LNCaP clone FGC (cell line): Measurements from ENCODE around the gene ERCC3.

Experiments used
- DNase-seq: peaks from one replicate; pipeline ENCODE4 v3.0.0-alpha.2; 2011; ENCODE audit warnings: low read depth
- H3K4me3 ChIP-seq: 2 replicates; pipeline ENCODE4 v1.5.1; 2011; ENCODE audit warnings: mild to moderate bottlenecking, low read depth, low read length, control low read depth
- TF ChIP-seq, protein P1 (sequence below): IDR thresholded peaks from 2 replicates; pipeline ENCODE4 v1.5.1; 2012; ENCODE audit warnings: mild to moderate bottlenecking; ENCODE audit not compliant: control insufficient read depth, insufficient read depth; ENCODE audit errors: extremely low read depth

Gene ERCC3

DNA sequence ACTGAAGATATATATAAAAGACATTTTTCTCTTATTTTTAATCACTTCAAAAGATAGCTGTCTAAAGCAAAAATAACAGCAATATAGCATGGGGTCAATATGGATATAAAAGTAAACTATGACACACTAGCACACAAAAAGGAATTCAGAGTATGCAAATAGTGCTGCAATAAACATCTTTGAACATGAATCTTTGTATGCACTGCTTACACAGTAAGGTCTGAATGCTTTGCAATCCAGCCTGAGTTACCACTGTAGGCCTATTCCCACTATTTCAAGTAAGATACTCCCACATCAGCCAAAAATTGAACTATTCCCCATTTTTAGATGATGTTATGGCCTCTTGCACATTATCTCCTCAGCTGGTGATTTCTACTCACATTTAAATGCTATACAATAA lies 27.4 kb upstream of the ERCC3 start:
- H3K4me3 ChIP-seq, result no peak overlapping the region
- TF ChIP-seq, protein P1, sequence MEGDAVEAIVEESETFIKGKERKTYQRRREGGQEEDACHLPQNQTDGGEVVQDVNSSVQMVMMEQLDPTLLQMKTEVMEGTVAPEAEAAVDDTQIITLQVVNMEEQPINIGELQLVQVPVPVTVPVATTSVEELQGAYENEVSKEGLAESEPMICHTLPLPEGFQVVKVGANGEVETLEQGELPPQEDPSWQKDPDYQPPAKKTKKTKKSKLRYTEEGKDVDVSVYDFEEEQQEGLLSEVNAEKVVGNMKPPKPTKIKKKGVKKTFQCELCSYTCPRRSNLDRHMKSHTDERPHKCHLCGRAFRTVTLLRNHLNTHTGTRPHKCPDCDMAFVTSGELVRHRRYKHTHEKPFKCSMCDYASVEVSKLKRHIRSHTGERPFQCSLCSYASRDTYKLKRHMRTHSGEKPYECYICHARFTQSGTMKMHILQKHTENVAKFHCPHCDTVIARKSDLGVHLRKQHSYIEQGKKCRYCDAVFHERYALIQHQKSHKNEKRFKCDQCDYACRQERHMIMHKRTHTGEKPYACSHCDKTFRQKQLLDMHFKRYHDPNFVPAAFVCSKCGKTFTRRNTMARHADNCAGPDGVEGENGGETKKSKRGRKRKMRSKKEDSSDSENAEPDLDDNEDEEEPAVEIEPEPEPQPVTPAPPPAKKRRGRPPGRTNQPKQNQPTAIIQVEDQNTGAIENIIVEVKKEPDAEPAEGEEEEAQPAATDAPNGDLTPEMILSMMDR, result no peak
- DNase-seq, result no peak

DNA sequence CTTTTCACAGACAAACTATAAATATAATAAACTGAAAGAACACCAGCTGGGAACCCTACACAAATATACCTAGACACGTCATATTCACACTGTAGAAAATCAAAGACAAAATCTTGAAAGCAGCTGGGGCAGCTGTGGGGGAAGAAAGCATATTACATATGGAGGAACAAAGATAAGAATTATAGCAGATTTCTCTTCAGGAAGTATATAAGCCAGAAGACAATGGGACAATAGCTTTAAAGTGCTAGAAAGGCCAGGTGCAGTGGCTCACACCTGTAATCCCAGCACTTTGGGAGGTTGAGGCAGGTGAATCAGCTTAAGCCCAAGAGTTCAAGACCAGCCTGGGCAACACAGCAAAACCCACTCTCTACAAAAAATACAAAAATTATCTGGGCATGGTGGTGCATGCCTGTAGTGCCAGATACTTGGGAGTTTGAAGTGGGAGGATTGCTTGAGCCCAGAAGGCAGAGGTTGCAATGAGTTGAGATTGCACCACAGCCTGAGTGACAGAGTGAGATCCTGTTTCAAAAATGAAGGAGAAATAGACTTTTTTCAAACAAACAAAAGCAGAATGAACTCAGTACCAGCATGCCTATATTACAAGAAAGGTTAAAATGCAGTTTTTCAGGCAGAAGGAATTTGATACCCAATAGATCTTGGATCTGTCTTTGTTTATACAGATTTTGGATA lies 26.8 kb upstream of the ERCC3 start:
- DNase-seq, result no peak
- TF ChIP-seq, protein P1, result no peak
- H3K4me3 ChIP-seq, result no peak overlapping the region

DNA sequence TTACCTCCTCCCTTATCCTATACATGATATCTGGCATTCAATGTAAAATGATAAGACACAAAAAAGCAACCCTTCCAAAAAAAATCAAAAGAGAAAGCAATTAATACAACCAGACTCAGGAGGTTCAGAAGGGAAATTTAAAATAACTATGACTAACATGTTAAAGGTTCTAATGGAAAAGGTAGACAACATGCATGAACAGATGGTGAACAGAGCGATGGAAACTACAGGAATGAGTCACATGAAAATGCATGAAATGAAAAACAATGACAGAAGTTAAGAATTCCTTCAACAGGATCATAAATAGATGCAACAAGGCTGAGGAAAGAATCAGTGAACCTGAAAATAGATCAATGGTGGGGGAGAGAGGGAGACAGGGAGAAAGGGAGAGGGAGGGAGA lies 26.1 kb upstream of the ERCC3 start:
- TF ChIP-seq, protein P1, result no peak
- DNase-seq, result no peak
- no peak overlapping the region for H3K4me3 ChIP-seq

DNA sequence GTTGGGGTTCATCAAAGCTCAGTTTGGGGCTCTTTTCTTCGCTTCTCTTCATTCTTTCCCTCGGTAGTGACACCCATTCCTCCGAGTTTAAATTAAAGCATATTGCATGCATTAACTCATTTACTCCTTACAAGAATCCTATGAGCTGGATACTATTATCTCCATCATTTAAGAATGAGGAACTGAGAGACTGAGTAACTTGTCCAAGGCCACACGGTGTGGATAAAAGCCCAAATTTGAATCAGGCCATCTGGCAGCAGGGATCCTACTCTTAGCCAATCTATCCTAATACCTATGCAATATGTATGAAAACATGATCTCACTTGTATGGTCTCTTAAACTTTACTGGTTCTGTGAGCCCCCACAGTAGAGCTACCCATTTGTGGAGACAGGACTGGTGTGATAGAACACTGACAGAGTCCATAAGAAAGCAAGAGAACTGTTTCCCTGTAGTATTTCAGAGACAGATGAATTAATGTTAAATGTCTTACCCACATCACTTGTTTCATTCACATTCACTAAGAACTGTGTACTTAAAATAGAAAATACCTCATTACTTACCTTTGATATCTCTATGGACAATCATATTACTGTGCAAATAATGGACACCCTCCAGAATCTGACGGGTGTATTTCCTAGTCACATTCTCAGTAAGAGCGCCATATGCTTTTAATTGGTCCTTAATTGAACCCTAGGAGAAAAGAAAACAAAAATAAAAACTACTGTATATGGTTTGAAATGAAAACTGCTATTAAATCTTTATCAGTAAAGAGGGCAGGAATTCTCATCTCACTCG lies 20.4 kb upstream of the ERCC3 start:
- DNase-seq, result peak; percentile 95
- TF ChIP-seq, protein P1, result no peak
- H3K4me3 ChIP-seq, result no peak overlapping the region

DNA sequence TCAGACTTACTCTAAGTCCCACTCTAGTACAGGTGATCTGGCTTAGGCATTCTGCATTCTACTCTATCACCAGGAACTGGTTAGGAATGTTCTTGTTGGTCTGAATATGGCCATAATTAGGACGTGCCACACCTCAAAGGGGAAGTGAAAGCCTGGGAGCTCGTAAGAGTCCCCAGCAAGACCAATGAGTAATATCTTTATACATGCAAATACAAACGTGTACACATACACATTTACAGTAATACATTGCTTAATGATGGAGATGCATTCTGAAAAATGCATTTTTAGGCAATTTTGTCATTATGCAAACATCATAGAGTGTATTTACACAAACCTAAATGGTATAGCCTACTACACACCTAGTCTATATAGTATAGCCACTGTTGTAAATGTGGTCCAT lies 19.5 kb upstream of the ERCC3 start:
- TF ChIP-seq, protein P1, result no peak
- no peak overlapping the region for H3K4me3 ChIP-seq
- DNase-seq, result no peak

DNA sequence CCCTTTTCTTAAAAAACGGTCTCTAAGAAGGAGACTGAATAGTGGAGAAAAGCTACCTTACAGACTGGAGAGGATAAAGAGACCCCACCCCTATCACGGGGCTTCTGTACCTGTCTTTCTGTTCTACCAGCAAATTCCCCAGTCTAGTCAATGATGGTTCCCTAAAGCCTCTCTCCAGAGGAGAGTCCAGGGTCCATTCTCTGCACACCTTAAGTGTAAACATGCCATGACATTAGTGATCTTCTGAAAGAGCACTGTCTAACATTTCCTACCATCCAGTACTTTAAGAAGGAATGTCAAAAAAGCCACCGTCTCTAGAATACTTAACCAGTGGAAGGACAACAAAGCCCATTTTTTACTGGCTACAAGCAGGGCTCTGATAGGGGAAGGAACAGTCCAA lies 17.0 kb upstream of the ERCC3 start:
- DNase-seq, result no peak
- TF ChIP-seq, protein P1, result no peak

DNA sequence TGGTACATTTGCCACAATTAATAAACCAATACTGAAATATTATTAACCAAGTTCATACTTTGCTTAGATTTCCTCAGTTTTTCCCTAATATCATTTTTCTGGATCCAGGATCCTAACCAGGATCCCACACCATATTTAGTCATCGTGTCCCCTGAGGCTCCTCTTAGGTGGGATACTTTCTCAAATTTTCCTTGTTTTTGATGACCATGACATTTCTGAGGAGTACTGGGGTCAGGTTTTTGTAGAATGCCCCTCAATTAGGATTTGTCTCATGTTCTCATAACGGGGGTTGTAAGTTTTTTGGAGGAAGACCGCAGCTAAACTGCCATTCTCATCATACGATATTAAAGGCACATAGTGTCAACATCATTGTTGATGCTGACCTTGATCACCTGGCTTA lies 15.5 kb upstream of the ERCC3 start:
- DNase-seq, result no peak
- TF ChIP-seq, protein P1, result no peak
- H3K4me3 ChIP-seq, result no peak overlapping the region

More for the DNA sequence above, 17.0 kb upstream of the ERCC3 start:
- H3K4me3 ChIP-seq, result no peak overlapping the region
